T-helper 17 cell (primary cell): ENCODE results near the gene B4GALT2. TPM values are rescaled to one million over a fixed set of nuclear protein-coding genes. Genes with fewer than 3 reads are reported as not detected.

ENCODE experiments used
- ATAC-seq: fragments of 150-1000 bp; cut with Tn5 transposase; 2 replicates; pipeline ENCODE4 v1.10.0; 2021; ENCODE audit warnings: mild to moderate bottlenecking, moderate library complexity
- DNase-seq, 3 donors: peaks; one replicate each; pipeline versions ENCODE4 v3.0.0 to v3.0.0-alpha.2; 2020 to 2021
- H3K9me3 ChIP-seq: one replicate; pipeline ENCODE4 v1.7.0; 2013; ENCODE audit warnings: low read length, mild to moderate bottlenecking; ENCODE audit not compliant: control insufficient read depth, poor library complexity, severe bottlenecking
- H3K27ac Mint-ChIP-seq: one replicate; pipeline ENCODE4 v1.8.0; 2022; ENCODE audit warnings: mild to moderate bottlenecking, moderate library complexity, mixed read lengths
- H3K27me3 Mint-ChIP-seq: one replicate; pipeline ENCODE4 v1.8.0; 2022; ENCODE audit warnings: mixed read lengths
- H3K36me3 Mint-ChIP-seq: one replicate; pipeline ENCODE4 v1.8.0; 2022; ENCODE audit warnings: low read depth, mixed read lengths
- H3K4me1 Mint-ChIP-seq: one replicate; pipeline ENCODE4 v1.8.0; 2022; ENCODE audit warnings: mild to moderate bottlenecking, mixed read lengths
- H3K4me3 Mint-ChIP-seq: one replicate; pipeline ENCODE4 v1.8.0; 2022; ENCODE audit warnings: mild to moderate bottlenecking, moderate library complexity, mixed read lengths
- total RNA-seq, 4 donors: library from RNA in 2 of 4; stranded (reverse) in 2 of 4; gene quantifications; one replicate each; pipeline ENCODE4 v1.2.3 and lab custom pipeline; 2022 to 2026

Gene B4GALT2
- total RNA-seq = 1 to 10 TPM; 2.8 to 3.4 TPM
- total RNA-seq (lab: John Stamatoyannopoulos, UW) = 2.5 to 10.1 reads per million in 2 donors

DNA sequence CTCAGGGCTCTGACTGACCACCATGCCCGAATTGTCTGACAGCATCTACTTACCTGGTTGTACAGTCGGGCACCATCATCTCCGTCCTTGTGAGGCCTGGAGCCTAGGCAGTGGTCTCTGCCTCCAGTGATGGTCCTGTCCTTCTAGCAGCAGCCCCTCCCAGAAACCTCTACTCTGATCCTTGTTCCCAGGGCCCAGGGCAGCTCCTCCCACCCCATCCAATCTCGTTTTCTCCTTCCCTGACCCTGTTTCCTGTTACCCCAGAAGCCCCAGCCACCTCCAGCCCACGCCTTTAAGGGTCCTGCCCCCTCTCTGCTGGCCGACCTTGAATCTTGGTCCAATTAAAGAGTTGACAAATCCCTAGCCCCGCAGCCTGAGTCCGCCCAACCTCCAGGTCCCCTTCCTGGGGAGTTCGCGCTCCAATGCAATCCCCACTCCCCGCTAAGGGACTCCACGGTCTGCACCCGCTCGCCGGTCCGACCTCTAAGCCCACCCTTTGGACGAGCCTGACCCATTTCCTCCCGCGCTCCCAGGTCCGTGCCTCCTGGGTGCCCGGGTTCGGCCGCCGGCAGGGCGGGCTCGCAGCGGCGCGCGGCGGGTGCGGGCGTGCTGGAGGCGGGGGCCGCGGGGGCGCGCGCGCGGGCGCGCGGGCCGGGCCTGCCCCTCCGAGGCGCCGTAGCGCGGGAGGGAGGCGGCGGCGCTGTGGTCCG is at the start of gene B4GALT2:
B4GALT2 (plus strand) TSS at position 660 of the 710 bp plus-strand sequence. CDS start 1,951 bp downstream, outside the sequence.
- DNase-seq = peak; percentile 26 to 47 (median 34)
- H3K4me3 Mint-ChIP-seq = peak within 1 kb of the TSS; percentile 95
- H3K9me3 ChIP-seq = no peaks in the 10 kb centered on the region
- ATAC-seq = no peak
- H3K27ac Mint-ChIP-seq = peak within 1 kb of the TSS; percentile 95
- no peaks in the 10 kb centered on the region for H3K27me3 Mint-ChIP-seq
- H3K36me3 Mint-ChIP-seq = peaks cover 21% of the 10 kb centered on the region
- peaks cover 62% of the 10 kb centered on the region for H3K4me1 Mint-ChIP-seq

DNA sequence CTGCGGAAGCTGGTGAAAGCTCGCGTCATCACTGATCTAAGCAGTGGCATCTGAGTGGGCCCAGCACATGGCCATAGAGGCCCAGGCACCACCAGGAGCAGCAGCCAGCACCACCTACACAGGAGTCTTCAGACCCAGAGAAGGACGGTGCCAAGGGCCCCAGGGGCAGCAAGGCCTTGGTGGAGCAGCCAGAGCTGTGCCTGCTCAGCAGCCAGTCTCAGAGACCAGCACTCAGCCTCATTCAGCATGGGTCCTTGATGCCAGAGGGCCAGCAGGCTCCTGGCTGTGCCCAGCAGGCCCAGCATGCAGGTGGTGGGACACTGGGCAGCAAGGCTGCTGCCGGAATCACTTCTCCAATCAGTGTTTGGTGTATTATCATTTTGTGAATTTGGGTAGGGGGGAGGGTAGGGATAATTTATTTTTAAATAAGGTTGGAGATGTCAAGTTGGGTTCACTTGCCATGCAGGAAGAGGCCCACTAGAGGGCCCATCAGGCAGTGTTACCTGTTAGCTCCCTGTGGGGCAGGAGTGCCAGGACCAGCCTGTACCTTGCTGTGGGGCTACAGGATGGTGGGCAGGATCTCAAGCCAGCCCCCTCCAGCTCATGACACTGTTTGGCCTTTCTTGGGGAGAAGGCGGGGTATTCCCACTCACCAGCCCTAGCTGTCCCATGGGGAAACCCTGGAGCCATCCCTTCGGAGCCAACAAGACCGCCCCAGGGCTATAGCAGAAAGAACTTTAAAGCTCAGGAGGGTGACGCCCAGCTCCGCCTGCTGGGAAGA is 48.7 kb upstream of the B4GALT2 start:
- DNase-seq (no peak), ATAC-seq (peak; percentile 29)
- peaks cover 14% of the 10 kb centered on the region for H3K4me1 Mint-ChIP-seq
- H3K27me3 Mint-ChIP-seq = peaks cover 32% of the 10 kb centered on the region
- peaks cover 12% of the 10 kb centered on the region for H3K36me3 Mint-ChIP-seq
- no peak overlapping the region for H3K27ac Mint-ChIP-seq
- no peak overlapping the region for H3K4me3 Mint-ChIP-seq
- H3K9me3 ChIP-seq = no peaks in the 10 kb centered on the region

DNA sequence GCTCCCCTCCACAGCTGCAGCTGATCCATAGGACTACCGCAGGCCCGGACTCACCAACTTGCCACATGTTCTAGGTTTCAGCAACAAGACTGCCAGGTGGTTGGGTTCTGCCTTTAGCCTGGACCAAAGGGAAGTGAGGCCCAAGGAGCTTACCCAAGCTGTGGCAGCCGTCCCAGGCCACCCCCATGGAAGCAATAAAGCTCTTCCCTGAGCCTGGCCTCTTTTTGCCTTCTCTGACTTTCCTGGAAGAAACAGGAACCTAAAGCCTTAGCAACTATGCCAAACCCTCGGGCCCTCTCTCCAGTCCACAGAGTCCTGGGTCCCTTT is 48.1 kb upstream of the B4GALT2 start:
- Mint-ChIP-seq H3K27ac (no peak overlapping the region), H3K4me1 (peaks cover 11% of the 10 kb centered on the region), H3K4me3 (no peak overlapping the region), H3K36me3 (peaks cover 8% of the 10 kb centered on the region), H3K27me3 (peaks cover 37% of the 10 kb centered on the region)
- no peaks in the 10 kb centered on the region for H3K9me3 ChIP-seq
- ATAC-seq (no peak), DNase-seq (no peak)

DNA sequence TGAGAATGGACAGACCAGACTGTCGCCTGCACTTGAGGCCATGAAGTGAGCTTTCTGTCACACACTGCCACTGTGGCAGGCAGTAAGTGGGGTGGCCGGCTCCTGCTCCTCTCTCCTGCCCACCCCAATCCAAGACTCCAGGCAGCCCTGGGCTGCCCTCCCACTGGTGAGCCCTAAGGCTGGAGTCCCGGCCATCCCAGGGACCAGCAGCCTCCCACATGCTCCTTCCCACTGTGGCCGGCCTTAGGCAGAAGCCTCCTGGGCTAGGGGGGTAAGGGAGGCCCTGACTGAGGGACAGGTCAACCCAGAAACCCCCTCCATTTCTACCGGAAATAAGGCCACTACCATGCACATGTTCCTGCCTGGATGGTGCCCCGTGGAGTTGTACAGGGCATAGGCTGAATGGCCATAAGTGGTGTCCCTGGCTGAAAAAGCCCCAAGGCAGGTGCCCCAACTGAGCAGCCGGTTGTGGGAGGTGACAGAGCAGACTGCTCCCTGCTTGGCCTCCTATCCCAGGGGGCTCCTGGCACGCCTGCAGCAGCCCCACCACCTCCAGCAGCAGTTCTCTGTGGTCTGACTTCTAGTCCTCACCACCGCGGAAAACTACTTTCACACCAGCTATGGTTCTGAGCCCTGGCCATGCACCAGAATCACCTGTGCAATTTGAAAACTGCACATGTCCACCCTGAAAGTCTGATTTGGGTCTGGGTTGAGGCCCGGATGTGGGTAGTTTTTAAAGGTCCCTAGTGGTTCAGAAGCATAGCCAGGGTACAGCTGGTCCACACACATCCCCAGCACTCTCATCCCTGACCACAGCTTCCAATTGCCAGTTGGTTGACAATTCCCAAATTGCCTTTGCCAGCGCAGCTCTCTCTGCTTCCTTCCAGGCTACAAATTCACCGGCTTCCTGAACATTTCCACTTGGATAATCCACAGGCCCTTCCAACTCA is 47.0 kb upstream of the B4GALT2 start:
- peaks cover 41% of the 10 kb centered on the region for H3K27me3 Mint-ChIP-seq
- ATAC-seq (no peak), DNase-seq (no peak)
- H3K4me1 Mint-ChIP-seq = peaks cover 11% of the 10 kb centered on the region
- peak overlapping the region; percentile 49 for H3K27ac Mint-ChIP-seq
- no peaks in the 10 kb centered on the region for H3K9me3 ChIP-seq
- peaks cover 7% of the 10 kb centered on the region for H3K36me3 Mint-ChIP-seq
- H3K4me3 Mint-ChIP-seq = peak overlapping the region; percentile 47

DNA sequence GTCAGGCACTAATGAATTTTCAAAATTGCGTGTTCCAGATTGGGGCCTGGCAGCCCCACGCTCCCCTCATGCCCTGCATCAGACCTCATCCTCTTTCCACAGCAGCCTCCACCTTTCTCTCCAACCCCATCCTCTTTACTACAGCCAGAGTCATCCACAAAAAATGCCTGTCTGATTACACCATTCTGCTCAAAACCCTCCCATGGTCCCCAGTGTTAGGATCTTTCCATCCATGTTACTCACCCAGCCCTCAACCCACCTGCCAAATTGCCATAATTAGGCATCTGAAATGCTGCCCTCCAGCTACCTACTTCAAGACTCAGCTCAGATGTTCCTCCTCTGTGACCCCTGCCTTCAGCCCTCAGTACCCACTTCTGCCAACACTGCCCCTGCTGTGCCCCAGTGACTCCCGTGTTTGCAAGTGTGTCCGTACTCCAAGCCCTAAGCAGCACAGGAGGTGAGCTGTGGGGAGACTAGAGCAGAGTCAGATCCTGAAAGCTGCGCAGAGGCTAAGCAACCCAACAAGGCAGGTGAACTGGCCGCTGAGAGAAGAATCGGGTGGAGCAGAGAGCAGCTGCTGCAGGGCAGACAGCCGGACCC is 46.1 kb upstream of the B4GALT2 start:
- peaks cover 7% of the 10 kb centered on the region for H3K36me3 Mint-ChIP-seq
- no peak for ATAC-seq
- peak overlapping the region; percentile 49 for H3K27ac Mint-ChIP-seq
- peaks cover 41% of the 10 kb centered on the region for H3K27me3 Mint-ChIP-seq
- no peaks in the 10 kb centered on the region for H3K9me3 ChIP-seq
- peak overlapping the region; percentile 47 for H3K4me3 Mint-ChIP-seq
- no peak for DNase-seq
- peaks cover 11% of the 10 kb centered on the region for H3K4me1 Mint-ChIP-seq

DNA sequence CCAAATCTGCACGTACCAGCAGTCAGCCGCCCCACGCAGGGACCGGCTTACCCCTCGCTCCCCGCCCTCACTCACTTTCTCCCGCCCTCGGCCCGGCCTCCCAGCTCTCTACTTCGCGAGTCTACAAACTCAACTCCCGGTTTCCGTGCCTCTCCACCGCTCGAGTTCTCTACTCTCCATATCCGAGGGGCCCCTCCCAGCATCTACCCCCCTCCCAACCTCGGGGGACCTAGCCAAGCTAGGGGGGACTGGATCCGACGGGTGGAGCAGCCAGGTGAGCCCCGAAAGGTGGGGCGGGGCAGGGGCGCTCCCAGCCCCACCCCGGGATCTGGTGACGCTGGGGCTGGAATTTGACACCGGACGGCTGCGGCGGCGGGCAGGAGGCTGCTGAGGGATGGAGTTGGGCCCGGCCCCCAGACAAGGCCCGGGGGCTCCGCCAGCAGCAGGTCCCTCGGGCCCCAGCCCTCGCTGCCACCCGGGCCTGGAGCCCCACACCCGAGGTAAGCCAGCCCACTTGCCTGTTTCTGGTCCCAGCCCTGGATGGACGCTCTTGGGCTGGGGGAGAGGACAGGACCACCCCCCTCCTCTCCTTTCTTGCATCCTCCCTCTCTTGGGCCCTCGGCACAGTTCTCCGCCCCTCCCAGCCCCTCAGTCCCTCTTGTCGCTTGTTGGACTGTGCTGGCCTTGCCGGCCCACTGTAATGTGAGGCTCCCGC is 45.5 kb upstream of the B4GALT2 start, which contains the start of gene ARTN:
ARTN (plus strand) TSS at position 416 of the 715 bp plus-strand sequence. CDS start 1,856 bp downstream, outside the sequence.
- peak within 1 kb of the TSS; percentile 49 for H3K27ac Mint-ChIP-seq
- ATAC-seq (no peak), DNase-seq (no peak)
- peak within 1 kb of the TSS; percentile 75 for H3K4me3 Mint-ChIP-seq
- no peaks in the 10 kb centered on the region for H3K9me3 ChIP-seq
- peaks cover 13% of the 10 kb centered on the region for H3K4me1 Mint-ChIP-seq
- peaks cover 9% of the 10 kb centered on the region for H3K36me3 Mint-ChIP-seq
- H3K27me3 Mint-ChIP-seq = peaks cover 41% of the 10 kb centered on the region

DNA sequence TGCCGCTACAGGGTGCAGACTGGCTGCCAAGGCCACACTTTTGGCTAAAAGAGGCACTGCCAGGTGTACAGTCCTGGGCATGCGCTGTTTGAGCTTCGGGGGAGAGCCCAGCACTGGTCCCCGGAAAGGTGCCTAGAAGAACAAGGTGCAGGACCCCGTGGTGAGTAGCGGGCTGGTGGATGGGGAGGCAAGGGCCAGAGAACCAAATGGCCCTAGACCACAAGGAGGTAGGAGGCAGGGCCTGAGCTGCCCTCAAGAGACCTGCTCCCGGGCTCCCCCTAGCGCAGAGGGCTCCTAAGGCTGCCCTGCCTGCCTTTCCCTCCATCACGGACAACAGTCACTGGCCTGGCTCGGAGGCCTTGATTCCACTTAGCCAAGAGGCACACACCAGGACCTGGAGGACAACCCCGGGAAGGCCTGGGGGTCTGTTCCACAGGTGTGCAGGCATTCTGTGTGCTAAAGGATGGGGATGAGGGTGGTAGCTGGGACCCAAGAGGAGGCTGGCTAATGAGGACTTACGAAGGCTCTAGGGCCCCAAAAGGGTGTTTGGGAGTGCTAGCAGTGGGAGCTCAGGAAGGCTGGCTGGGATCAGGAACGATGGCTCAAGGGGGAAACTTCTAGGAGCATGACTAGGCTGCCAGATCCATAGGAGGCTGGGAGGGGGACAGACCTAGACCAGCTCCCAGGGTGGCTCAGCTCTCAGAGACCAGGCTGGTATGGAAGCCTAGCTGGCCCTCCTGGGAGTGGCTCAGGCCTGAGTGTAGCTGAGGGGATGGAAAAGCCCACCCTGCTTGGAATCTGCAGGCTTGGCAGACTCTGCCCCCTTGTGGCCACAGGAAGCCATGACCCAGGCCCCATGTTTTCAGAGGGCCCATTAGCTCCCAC is 44.7 kb upstream of the B4GALT2 start:
- no peaks in the 10 kb centered on the region for H3K9me3 ChIP-seq
- peaks cover 41% of the 10 kb centered on the region for H3K27me3 Mint-ChIP-seq
- DNase-seq (peak in 2 of 3 donors; percentile 24 to 51), ATAC-seq (peak; percentile 75)
- H3K36me3 Mint-ChIP-seq = peaks cover 9% of the 10 kb centered on the region
- peaks cover 16% of the 10 kb centered on the region for H3K4me1 Mint-ChIP-seq
- H3K4me3 Mint-ChIP-seq = peak overlapping the region; percentile 75
- peak overlapping the region; percentile 11 for H3K27ac Mint-ChIP-seq

GRCh38 chr1:43934986-43935324 is 44.1 kb upstream of the B4GALT2 start:
- peaks cover 14% of the 10 kb centered on the region for H3K36me3 Mint-ChIP-seq
- H3K27ac Mint-ChIP-seq = peak overlapping the region; percentile 11
- peaks cover 41% of the 10 kb centered on the region for H3K27me3 Mint-ChIP-seq
- no peaks in the 10 kb centered on the region for H3K9me3 ChIP-seq
- ATAC-seq (no peak), DNase-seq (no peak)
- no peak overlapping the region for H3K4me3 Mint-ChIP-seq
- H3K4me1 Mint-ChIP-seq = peaks cover 20% of the 10 kb centered on the region

DNA sequence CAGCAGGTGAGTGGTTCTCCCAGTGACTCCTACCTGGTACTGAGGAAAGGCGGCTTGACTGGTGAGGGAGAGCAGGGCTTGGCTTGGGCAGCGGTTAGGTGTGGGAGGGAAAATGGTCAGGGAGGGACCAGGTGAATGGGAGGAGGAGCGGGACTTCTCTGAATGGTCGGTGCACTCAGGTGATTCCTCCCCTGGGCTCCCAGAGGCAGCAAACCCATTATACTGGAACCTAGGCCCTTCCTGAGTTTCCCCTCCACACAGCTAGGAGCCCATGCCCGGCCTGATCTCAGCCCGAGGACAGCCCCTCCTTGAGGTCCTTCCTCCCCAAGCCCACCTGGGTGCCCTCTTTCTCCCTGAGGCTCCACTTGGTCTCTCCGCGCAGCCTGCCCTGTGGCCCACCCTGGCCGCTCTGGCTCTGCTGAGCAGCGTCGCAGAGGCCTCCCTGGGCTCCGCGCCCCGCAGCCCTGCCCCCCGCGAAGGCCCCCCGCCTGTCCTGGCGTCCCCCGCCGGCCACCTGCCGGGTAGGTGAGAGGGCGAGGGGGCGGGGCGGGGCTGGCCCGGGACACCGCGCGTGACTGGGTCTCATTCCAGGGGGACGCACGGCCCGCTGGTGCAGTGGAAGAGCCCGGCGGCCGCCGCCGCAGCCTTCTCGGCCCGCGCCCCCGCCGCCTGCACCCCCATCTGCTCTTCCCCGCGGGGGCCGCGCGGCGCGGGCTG is 43.1 kb upstream of the B4GALT2 start:
- ATAC-seq (no peak), DNase-seq (no peak)
- H3K4me3 Mint-ChIP-seq = peak overlapping the region; percentile 36
- H3K27me3 Mint-ChIP-seq = peaks cover 41% of the 10 kb centered on the region
- peaks cover 20% of the 10 kb centered on the region for H3K4me1 Mint-ChIP-seq
- peaks cover 14% of the 10 kb centered on the region for H3K36me3 Mint-ChIP-seq
- H3K27ac Mint-ChIP-seq = no peak overlapping the region
- H3K9me3 ChIP-seq = no peaks in the 10 kb centered on the region

GRCh38 chr1:43936431-43937151 is 42.4 kb upstream of the B4GALT2 start:
- Mint-ChIP-seq H3K27me3 (peaks cover 39% of the 10 kb centered on the region), H3K36me3 (peaks cover 14% of the 10 kb centered on the region), H3K4me3 (peak overlapping the region; percentile 9), H3K27ac (no peak overlapping the region), H3K4me1 (peaks cover 20% of the 10 kb centered on the region)
- DNase-seq = no peak
- H3K9me3 ChIP-seq = no peaks in the 10 kb centered on the region
- no peak for ATAC-seq
